Osteoblast (primary cell): ENCODE measurements around the gene HLTF. TPM values are rescaled to one million over a fixed set of nuclear protein-coding genes. Genes with fewer than 3 reads are reported as not detected.
"Not testable (repeated sequence)": the region's sequence is repeated elsewhere in the genome, so short reads cannot be mapped to it uniquely, and the experiment has no call there.

Experiments used
- DNase-seq: peaks from one replicate; pipeline ENCODE4 v3.0.0; 2011; ENCODE audit warnings: low spot score, mixed read lengths; ENCODE audit not compliant: insufficient read length; ENCODE audit errors: missing footprints
- H2AFZ ChIP-seq: 2 replicates; pipeline ENCODE4 v1.6.0; 2011; ENCODE audit warnings: mild to moderate bottlenecking, low read length
- H3K27ac ChIP-seq: 2 replicates; pipeline ENCODE4 v1.5.1; 2011; ENCODE audit warnings: mild to moderate bottlenecking, low read depth, low read length, moderate library complexity
- H3K27me3 ChIP-seq: 2 replicates; pipeline ENCODE4 v1.6.0; 2012; ENCODE audit warnings: mild to moderate bottlenecking, control low read depth, inconsistent platforms, low read length, moderate library complexity; ENCODE audit not compliant: insufficient read depth
- H3K36me3 ChIP-seq: 2 replicates; pipeline ENCODE4 v1.5.1; 2011; ENCODE audit warnings: mild to moderate bottlenecking, low read length, control low read depth, moderate library complexity; ENCODE audit not compliant: insufficient read depth
- H3K4me1 ChIP-seq: 2 replicates; pipeline ENCODE4 v1.5.1; 2011; ENCODE audit warnings: mild to moderate bottlenecking, low read length, control low read depth, moderate library complexity; ENCODE audit not compliant: insufficient read depth
- H3K4me2 ChIP-seq: 2 replicates; pipeline ENCODE4 v1.6.0; 2011; ENCODE audit warnings: mild to moderate bottlenecking, low read length; ENCODE audit not compliant: insufficient read depth
- H3K4me3 ChIP-seq: fragments of 200-600 bp; sonication (generic); 3 replicates; pipeline ENCODE4 v1.5.1; 2012; ENCODE audit warnings: mild to moderate bottlenecking, low read length, inconsistent platforms; ENCODE audit not compliant: insufficient read depth
- H3K79me2 ChIP-seq: 2 replicates; pipeline ENCODE4 v1.6.0; 2012; ENCODE audit warnings: mild to moderate bottlenecking, low read length, control low read depth, inconsistent platforms; ENCODE audit not compliant: insufficient read depth
- H3K9me3 ChIP-seq: 2 replicates; pipeline ENCODE4 v1.5.1; 2011; ENCODE audit warnings: low read depth, low read length, control low read depth
- H4K20me1 ChIP-seq: 2 replicates; pipeline ENCODE4 v1.6.0; 2012; ENCODE audit warnings: mild to moderate bottlenecking, low read length, control low read depth; ENCODE audit not compliant: insufficient read depth
- small RNA-seq: library from RNA; depleted of rRNA; stranded (forward); fragments of <200 nt; gene quantifications from one replicate; pipeline ENCODE3, GENCODE V24; 2012
- total RNA-seq: library from RNA; depleted of rRNA; stranded (reverse); fragments of >200 nt; gene quantifications from 2 replicates; pipeline ENCODE4 v1.2.3, GENCODE V29; 2012
- TF ChIP-seq, protein P1 (sequence below): IDR thresholded peaks from 2 replicates; pipeline ENCODE4 v1.5.1; 2011; ENCODE audit warnings: mild to moderate bottlenecking, low read depth, low read length, moderate library complexity; ENCODE audit errors: extremely low read depth

HLTF gene
- total RNA-seq, 1 donor: 42.0 TPM

DNA sequence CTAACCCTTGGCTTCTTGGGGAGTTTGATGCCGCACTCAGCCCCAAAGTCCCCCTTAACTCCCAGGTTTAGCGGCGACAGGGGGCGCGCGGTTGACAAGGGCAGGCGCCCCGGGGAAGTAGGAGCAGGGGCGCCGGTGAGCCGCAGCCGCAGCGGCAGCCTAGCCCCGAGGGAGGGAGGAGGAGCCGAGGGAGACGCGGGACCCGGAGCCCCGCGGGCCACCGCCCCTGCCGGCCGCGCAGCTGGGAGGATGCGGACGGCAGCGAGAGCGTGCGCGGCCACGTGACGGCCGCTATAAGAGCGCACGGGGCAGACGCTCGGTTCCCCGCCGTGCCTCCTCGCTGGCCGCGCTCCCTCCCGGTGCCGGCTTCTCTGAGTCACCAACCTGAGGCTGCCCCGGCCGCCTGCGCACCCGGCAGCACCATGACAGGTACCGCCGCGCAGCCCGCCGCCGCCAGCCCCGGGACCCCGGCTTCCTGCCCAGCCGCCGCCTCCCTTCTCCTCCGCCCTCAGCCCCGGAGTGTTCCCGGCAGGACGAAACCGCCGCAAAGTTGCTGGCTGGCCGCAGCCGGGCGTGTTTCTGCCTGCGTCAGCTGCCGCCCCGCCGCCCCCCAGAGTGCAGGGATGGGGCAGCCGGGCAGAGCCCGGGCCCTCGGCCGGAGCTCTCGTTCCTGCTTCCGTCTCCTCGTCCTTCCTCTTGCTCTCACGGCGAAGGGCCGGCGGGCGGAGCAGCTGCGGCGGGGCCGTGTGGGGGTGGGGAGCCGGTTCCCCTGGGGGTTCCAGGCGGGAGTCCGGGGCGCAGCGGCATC, 94.9 kb downstream of the HLTF start, which contains the start of gene GYG1:
Gene GYG1, plus strand, starts transcription at position 322 of the 808 bp plus-strand sequence. Its CDS starts 101 bp downstream, at position 423.
- DNase-seq: peak; percentile 98
- peak within 1 kb of the TSS; percentile 71 for H3K27ac ChIP-seq
- peak within 1 kb of the TSS; percentile 92 for H3K4me2 ChIP-seq
- no peaks in the 10 kb centered on the region for H3K27me3 ChIP-seq
- peaks cover 43% of the 10 kb centered on the region for H3K79me2 ChIP-seq
- H3K9me3 ChIP-seq: no peaks in the 10 kb centered on the region
- H3K36me3 ChIP-seq: peaks cover 22% of the 10 kb centered on the region
- peaks cover 22% of the 10 kb centered on the region for H3K4me1 ChIP-seq
- TF ChIP-seq, protein P1, sequence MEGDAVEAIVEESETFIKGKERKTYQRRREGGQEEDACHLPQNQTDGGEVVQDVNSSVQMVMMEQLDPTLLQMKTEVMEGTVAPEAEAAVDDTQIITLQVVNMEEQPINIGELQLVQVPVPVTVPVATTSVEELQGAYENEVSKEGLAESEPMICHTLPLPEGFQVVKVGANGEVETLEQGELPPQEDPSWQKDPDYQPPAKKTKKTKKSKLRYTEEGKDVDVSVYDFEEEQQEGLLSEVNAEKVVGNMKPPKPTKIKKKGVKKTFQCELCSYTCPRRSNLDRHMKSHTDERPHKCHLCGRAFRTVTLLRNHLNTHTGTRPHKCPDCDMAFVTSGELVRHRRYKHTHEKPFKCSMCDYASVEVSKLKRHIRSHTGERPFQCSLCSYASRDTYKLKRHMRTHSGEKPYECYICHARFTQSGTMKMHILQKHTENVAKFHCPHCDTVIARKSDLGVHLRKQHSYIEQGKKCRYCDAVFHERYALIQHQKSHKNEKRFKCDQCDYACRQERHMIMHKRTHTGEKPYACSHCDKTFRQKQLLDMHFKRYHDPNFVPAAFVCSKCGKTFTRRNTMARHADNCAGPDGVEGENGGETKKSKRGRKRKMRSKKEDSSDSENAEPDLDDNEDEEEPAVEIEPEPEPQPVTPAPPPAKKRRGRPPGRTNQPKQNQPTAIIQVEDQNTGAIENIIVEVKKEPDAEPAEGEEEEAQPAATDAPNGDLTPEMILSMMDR: peak; percentile 17
- peak within 1 kb of the TSS; percentile 85 for H3K4me3 ChIP-seq
- peaks cover 12% of the 10 kb centered on the region for H4K20me1 ChIP-seq
- H2AFZ ChIP-seq: peak within 1 kb of the TSS; percentile 96

DNA sequence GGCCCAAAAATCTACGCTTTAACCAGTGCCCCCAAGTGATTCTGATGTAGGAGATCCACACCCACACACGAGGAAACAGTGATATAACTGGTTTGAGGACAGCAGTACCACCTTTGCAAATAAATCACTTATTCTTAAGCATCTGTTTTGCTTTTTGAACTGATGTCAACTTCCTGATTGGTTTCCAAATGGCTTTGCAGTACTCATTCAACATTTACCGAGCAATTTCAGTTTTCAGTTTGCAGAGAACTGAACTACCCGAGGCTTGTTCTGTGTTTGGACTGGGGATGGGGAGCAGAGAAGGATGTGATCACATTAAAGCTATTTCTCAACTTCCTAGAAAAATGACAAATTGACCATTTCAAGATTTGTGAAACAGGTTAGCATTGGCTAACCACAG, 96.1 kb downstream of the HLTF start:
- Histone ChIP-seq H3K27ac (no peak overlapping the region), H3K9me3 (no peaks in the 10 kb centered on the region), H2AFZ (peak overlapping the region; percentile 39), H3K36me3 (peaks cover 10% of the 10 kb centered on the region), H3K79me2 (peaks cover 38% of the 10 kb centered on the region), H4K20me1 (peaks cover 12% of the 10 kb centered on the region), H3K27me3 (no peaks in the 10 kb centered on the region), H3K4me1 (peaks cover 22% of the 10 kb centered on the region), H3K4me3 (no peak overlapping the region), H3K4me2 (peak overlapping the region; percentile 92)
- no peak for DNase-seq
- TF ChIP-seq, protein P1: no peak

DNA sequence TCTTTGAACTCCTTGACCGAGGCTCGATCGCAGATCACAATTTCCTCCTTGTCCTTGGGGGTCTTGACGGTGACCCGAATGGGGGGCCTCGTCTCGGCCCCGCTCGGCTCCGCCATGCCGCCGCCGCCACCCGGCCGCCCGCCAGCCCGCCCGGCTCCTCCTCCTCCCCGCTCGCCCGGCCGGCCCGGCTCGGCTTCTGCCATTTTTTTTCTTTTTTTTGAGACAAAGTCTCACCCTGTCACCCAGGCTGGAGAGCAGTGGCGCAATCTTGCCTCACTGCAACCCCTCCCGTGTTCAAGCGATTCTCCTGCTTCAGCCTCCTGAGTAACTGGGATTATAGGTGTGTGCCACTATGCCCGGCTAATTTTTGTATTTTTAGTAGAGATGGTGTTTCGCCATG, 98.8 kb downstream of the HLTF start:
- Histone ChIP-seq H3K79me2 (peaks cover 16% of the 10 kb centered on the region), H3K4me1 (peaks cover 17% of the 10 kb centered on the region)
- not testable (repeated sequence) for H3K4me3 ChIP-seq, H3K27ac ChIP-seq, H3K36me3 ChIP-seq, H4K20me1 ChIP-seq, H3K9me3 ChIP-seq, H3K4me2 ChIP-seq, H3K27me3 ChIP-seq, H2AFZ ChIP-seq, DNase-seq

DNA sequence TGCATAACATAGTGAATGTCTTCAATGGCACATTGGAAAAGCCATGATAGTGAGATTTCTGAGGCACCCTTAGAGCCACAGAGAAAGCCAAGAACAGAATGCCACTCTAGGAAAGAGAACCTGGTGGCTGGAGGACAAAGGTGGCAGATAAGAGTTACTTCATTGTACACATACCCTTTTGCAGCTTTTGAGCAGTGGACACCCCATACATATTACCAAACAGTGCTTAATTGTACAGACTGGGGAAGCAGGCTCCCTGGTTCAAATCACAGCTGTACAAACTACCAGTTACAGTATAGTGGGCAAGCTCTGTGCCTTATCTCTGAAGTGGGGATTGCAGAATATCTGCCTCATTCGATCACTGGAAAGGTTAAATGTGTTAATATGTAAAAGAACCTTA, 105.1 kb downstream of the HLTF start:
- no peaks in the 10 kb centered on the region for H3K79me2 ChIP-seq
- H3K4me2 ChIP-seq: no peak overlapping the region

More for the DNA sequence above, 105.1 kb downstream of the HLTF start:
- H2AFZ ChIP-seq: no peak overlapping the region
- no peak overlapping the region for H3K27ac ChIP-seq
- H3K4me3 ChIP-seq: no peak overlapping the region
- TF ChIP-seq, protein P1: no peak
- no peaks in the 10 kb centered on the region for H3K9me3 ChIP-seq
- no peaks in the 10 kb centered on the region for H4K20me1 ChIP-seq
- H3K36me3 ChIP-seq: no peaks in the 10 kb centered on the region
- H3K27me3 ChIP-seq: no peaks in the 10 kb centered on the region
- H3K4me1 ChIP-seq: no peaks in the 10 kb centered on the region
- DNase-seq: peak; percentile 34

Small RNA genes lying within 50 kb of the gene (small RNA-seq; reads per million reads assigned to genes)
- not detected for gene RF00019

Other genes with a start within 250 kb of the HLTF start
- gene CPA3, start 221.2 kb downstream of the HLTF start, total RNA-seq: 1.1 and 2.1 TPM in 2 replicates
- 42.3 and 54.8 TPM in 2 replicates for gene GYG1, start 95.0 kb downstream of the HLTF start, total RNA-seq
- 38.4 and 49.8 TPM in 2 replicates for gene HPS3, start 43.1 kb upstream of the HLTF start, total RNA-seq
- 0.88 and 1.4 TPM in 2 replicates for gene CP, start 135.3 kb upstream of the HLTF start, total RNA-seq
- gene TM4SF18, start 247.1 kb upstream of the HLTF start, total RNA-seq: 0.29 TPM in 1 of 2 replicates, not detected in the other